GM12892 (cell line): ENCODE measurements around the gene KANSL2.

ENCODE experiments used
- POLR2A ChIP-seq: IDR thresholded peaks from 2 replicates; pipeline ENCODE4 v1.6.1; 2011; ENCODE audit warnings: low read depth, low read length, control low read depth
- TAF1 ChIP-seq: IDR thresholded peaks from 2 replicates; pipeline ENCODE4 v1.6.1; 2011; ENCODE audit warnings: low read depth, mild to moderate bottlenecking, control low read depth, low read length, borderline replicate concordance

- no peak for TF ChIP-seq POLR2A
- TF ChIP-seq TAF1, result no peak
These were observed 9.0 kb upstream of the KANSL2 start for GRCh38 chr12:48690990-48691389.
